ENCODE results near the gene TRMT2A. TPM values are rescaled to one million over a fixed set of nuclear protein-coding genes. Genes with fewer than 3 reads are reported as not detected.

TRMT2A gene
- total and polyA plus RNA-seq, 2 donors from 2014 or later: 37.3 to 50.0 TPM

DNA sequence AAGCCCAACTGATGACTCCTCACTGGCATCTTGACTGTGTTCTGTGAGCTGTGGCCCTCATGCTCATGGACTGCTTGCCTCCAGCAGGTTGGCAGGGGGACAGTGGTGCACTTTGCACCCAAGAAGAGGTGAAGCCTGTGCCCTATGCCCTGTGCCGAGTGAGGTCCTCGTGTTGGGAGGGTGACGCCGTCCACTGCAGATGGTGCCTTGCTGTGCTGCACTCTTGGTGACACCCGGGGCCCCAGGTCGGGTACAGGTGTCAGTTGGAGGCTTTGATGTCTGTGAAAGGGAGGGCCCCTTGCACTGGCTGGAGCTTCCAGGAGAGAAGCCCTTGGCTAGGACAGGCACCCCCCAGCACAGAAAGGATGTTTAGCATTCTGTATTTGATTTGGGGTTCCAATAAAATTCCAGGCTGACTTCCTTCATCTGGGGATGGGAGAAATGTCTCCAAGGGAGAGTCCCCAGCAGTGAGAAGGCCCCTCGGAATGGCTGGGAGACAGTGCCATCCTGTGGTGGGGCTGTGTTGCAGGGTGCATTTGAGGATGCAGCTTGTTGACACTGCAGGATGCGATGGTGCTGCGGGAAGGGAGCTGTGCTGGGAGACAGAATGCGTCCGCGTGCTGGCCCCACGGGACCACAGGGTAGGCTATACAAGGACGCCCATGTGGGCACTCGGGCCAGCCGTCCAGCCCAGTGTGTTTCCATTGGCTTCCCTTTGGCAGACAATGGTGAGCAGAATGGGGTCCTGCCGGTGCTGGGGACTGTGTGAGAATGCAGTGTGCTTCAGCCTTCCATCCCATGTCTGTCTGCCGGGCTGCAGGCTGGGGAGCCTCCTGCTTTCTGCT lies 12.1 kb upstream of the TRMT2A start:
- Histone ChIP-seq H3K36me3 (ENCODE audit: control insufficient read depth in 2 of 3, insufficient read depth in 3 of 3, low read length in 3 of 3) (peaks cover 0 to 8% (median 4%) of the 10 kb centered on the region in 3 donors), H3K9ac (ENCODE audit: low read length in 3 of 3) (no peak overlapping the region), H3K4me1 (ENCODE audit: control insufficient read depth in 2 of 3, insufficient read depth in 2 of 3, low read depth in 1 of 3, low read length in 3 of 3) (peaks cover 0 to 25% (median 0%) of the 10 kb centered on the region in 3 donors), H3K4me3 (ENCODE audit: low read length in 3 of 3) (no peak overlapping the region), H3K27me3 (ENCODE audit: control insufficient read depth, insufficient read depth, low read length) (no peaks in the 10 kb centered on the region), H3K27ac (ENCODE audit: low read depth in 2 of 2, low read length in 2 of 2) (no peak overlapping the region), H3K9me3 (ENCODE audit: control insufficient read depth in 2 of 3, insufficient read depth in 1 of 3, low read length in 3 of 3) (no peaks in the 10 kb centered on the region)
- TF ChIP-seq, protein P1, sequence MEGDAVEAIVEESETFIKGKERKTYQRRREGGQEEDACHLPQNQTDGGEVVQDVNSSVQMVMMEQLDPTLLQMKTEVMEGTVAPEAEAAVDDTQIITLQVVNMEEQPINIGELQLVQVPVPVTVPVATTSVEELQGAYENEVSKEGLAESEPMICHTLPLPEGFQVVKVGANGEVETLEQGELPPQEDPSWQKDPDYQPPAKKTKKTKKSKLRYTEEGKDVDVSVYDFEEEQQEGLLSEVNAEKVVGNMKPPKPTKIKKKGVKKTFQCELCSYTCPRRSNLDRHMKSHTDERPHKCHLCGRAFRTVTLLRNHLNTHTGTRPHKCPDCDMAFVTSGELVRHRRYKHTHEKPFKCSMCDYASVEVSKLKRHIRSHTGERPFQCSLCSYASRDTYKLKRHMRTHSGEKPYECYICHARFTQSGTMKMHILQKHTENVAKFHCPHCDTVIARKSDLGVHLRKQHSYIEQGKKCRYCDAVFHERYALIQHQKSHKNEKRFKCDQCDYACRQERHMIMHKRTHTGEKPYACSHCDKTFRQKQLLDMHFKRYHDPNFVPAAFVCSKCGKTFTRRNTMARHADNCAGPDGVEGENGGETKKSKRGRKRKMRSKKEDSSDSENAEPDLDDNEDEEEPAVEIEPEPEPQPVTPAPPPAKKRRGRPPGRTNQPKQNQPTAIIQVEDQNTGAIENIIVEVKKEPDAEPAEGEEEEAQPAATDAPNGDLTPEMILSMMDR (IDR thresholded peaks at IDR 0.05; ENCODE audit: borderline replicate concordance, extremely low read depth, insufficient read depth): peak; percentile 28
- DNase-seq (no peak), FAIRE-seq (no peak)
- intact Hi-C loops (cut with DNase I): no loop called here

DNA sequence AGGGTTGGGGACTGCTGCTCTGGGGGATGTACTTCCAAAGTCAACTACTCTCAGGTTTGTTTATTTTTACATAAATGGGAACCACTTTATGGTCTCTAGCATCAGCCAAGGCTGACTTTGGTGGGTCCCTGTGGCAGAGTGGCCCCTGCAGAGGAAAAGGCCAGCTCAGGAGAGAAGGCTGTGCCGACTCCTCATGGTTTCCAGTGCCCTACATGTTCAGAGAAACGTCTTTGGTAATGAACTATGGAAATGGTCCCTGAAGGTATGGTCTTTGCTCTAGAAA lies 11.5 kb upstream of the TRMT2A start:
- intact Hi-C loops (cut with DNase I): no loop called here
- Histone ChIP-seq H3K9me3 (ENCODE audit: control insufficient read depth in 2 of 3, insufficient read depth in 1 of 3, low read length in 3 of 3) (no peaks in the 10 kb centered on the region), H3K36me3 (ENCODE audit: control insufficient read depth in 2 of 3, insufficient read depth in 3 of 3, low read length in 3 of 3) (peaks cover 0 to 12% (median 4%) of the 10 kb centered on the region in 3 donors), H3K27ac (ENCODE audit: low read depth in 2 of 2, low read length in 2 of 2) (no peak overlapping the region), H3K9ac (ENCODE audit: low read length in 3 of 3) (no peak overlapping the region), H3K4me3 (ENCODE audit: low read length in 3 of 3) (no peak overlapping the region), H3K4me1 (ENCODE audit: control insufficient read depth in 2 of 3, insufficient read depth in 2 of 3, low read depth in 1 of 3, low read length in 3 of 3) (peaks cover 0 to 20% (median 0%) of the 10 kb centered on the region in 3 donors), H3K27me3 (ENCODE audit: control insufficient read depth, insufficient read depth, low read length) (no peaks in the 10 kb centered on the region)
- FAIRE-seq (no peak), DNase-seq (no peak)
- TF ChIP-seq, protein P1 (IDR thresholded peaks at IDR 0.05; ENCODE audit: borderline replicate concordance, extremely low read depth, insufficient read depth): no peak

DNA sequence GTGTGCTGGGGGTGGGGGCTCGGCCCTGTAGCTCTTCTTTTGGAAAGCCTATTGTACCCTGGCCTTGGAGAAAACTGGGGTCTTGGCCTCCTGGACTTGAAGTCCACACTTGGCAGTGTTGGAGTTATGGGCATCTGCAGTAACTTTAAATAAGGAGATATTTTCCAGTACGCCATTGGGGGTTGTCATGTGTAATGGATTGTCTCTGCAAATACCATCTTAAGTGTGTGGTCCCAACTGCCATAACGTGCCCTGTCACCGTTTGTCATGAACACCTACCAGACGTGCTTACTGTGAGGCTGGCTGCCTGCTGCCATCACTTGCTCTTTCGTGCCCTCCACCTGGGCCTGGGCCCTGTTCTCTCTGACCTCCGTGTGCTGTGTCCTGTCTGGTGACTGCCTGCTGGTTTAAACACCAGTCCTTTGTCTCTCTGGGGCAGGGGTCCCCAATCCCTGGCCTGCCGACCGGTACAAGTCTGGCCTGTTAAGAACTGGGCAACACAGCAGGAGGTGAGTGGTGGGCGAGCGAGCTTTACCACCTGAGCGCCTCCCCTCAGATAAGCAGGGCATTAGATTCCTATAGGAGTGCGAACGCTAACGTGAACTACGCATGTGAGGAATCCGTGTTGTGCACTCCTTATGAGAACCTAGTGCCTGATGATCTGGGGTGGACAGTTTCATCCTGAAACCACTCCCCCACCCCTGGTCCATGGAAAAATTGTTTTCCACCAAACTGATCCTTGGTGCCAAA lies 11.0 kb upstream of the TRMT2A start:
- intact Hi-C loops (cut with DNase I): no loop called here
- Histone ChIP-seq H3K4me1 (ENCODE audit: control insufficient read depth in 2 of 3, insufficient read depth in 2 of 3, low read depth in 1 of 3, low read length in 3 of 3) (peaks cover 0 to 18% (median 0%) of the 10 kb centered on the region in 3 donors), H3K27ac (ENCODE audit: low read depth in 2 of 2, low read length in 2 of 2) (no peak overlapping the region), H3K9ac (ENCODE audit: low read length in 3 of 3) (no peak overlapping the region), H3K9me3 (ENCODE audit: control insufficient read depth in 2 of 3, insufficient read depth in 1 of 3, low read length in 3 of 3) (no peaks in the 10 kb centered on the region), H3K4me3 (ENCODE audit: low read length in 3 of 3) (no peak overlapping the region), H3K27me3 (ENCODE audit: control insufficient read depth, insufficient read depth, low read length) (no peaks in the 10 kb centered on the region), H3K36me3 (ENCODE audit: control insufficient read depth in 2 of 3, insufficient read depth in 3 of 3, low read length in 3 of 3) (peaks cover 0 to 12% (median 4%) of the 10 kb centered on the region in 3 donors)
- TF ChIP-seq, protein P1 (IDR thresholded peaks at IDR 0.05; ENCODE audit: borderline replicate concordance, extremely low read depth, insufficient read depth): no peak
- DNase-seq: no peak
- FAIRE-seq: no peak

Data from kidney (tissue), 14 donors.